Hepatocyte (in vitro differentiated cells): ENCODE results near the gene LHX4. TPM values are rescaled to one million over a fixed set of nuclear protein-coding genes. Genes with fewer than 3 reads are reported as not detected.
A peak's percentile ranks its signal among the peaks of the same experiment; 100 is the strongest.

Experiments
- DNase-seq: peaks from one replicate; pipeline ENCODE4 v3.0.0-alpha.2; 2016; ENCODE audit warnings: low spot score
- H2AFZ ChIP-seq: fragments of 200-600 bp; sonication (generic); 2 replicates; pipeline ENCODE4 v1.6.0; 2016; ENCODE audit warnings: antibody characterized with exemption, mild to moderate bottlenecking
- H3K27ac ChIP-seq: fragments of 200-600 bp; sonication (generic); 2 replicates; pipeline ENCODE4 v1.5.1; 2016; ENCODE audit warnings: mild to moderate bottlenecking
- H3K27me3 ChIP-seq: fragments of 200-600 bp; sonication (generic); 2 replicates; pipeline ENCODE4 v1.6.1; 2016
- H3K36me3 ChIP-seq: fragments of 200-600 bp; sonication (generic); replicated peaks from 2 replicates; pipeline ENCODE4 v1.5.1; 2016; ENCODE audit warnings: low read depth; ENCODE audit not compliant: insufficient read depth
- H3K4me1 ChIP-seq: fragments of 200-600 bp; sonication (generic); 2 replicates; pipeline ENCODE4 v1.5.1; 2016; ENCODE audit warnings: mild to moderate bottlenecking, moderate library complexity; ENCODE audit not compliant: insufficient read depth
- H3K4me2 ChIP-seq: fragments of 200-600 bp; sonication (generic); 2 replicates; pipeline ENCODE4 v1.6.0; 2016
- H3K4me3 ChIP-seq: fragments of 200-600 bp; sonication (generic); 2 replicates; pipeline ENCODE4 v1.5.1; 2016; ENCODE audit warnings: mild to moderate bottlenecking
- H3K79me2 ChIP-seq: fragments of 200-600 bp; sonication (generic); 2 replicates; pipeline ENCODE4 v1.6.0; 2017; ENCODE audit warnings: mild to moderate bottlenecking
- H3K9me2 ChIP-seq: fragments of 200-600 bp; sonication (generic); replicated peaks from 2 replicates; pipeline ENCODE4 v1.6.0; 2017; ENCODE audit warnings: mild to moderate bottlenecking; ENCODE audit not compliant: insufficient read depth
- H3K9me3 ChIP-seq: fragments of 200-600 bp; sonication (generic); 2 replicates; pipeline ENCODE4 v1.5.1; 2016; ENCODE audit warnings: low read depth, mild to moderate bottlenecking
- H4K20me1 ChIP-seq: fragments of 200-600 bp; sonication (generic); 2 replicates; pipeline ENCODE4 v1.6.0; 2016; ENCODE audit warnings: mild to moderate bottlenecking; ENCODE audit not compliant: insufficient read depth, poor library complexity, severe bottlenecking
- CTCF ChIP-seq: fragments of 200-600 bp; sonication (generic); IDR thresholded peaks from 2 replicates; pipeline ENCODE4 v1.5.1; 2016; ENCODE audit warnings: antibody characterized with exemption, mild to moderate bottlenecking; ENCODE audit not compliant: poor library complexity
- EZH2 ChIP-seq: fragments of 200-600 bp; sonication (generic); IDR thresholded peaks from 2 replicates; pipeline ENCODE4 v1.6.1; 2016; ENCODE audit warnings: antibody characterized with exemption, mild to moderate bottlenecking, borderline replicate concordance
- EZH2phosphoT487 ChIP-seq: fragments of 200-600 bp; sonication (generic); IDR thresholded peaks from one replicate; pipeline ENCODE4 v1.6.1; 2018; ENCODE audit warnings: antibody characterized with exemption, mild to moderate bottlenecking, low read depth, moderate library complexity; ENCODE audit not compliant: unreplicated experiment, severe bottlenecking
- WGBS: methylation state at CpG from one replicate; pipeline ENCODE4 v1.1.6; 2016; ENCODE audit warnings: low lambda C conversion rate; ENCODE audit errors: missing lambda C conversion rate; 5-methylcytosine and 5-hydroxymethylcytosine counted together
- polyA plus RNA-seq: library from polyadenylated mRNA; unstranded; fragments of >200 nt; fragmentation: Nextera tagmentation; extraction: Ambion mirVana; gene quantifications from 2 replicates; pipeline ENCODE4 v1.2.1, GENCODE V29; 2016
- total RNA-seq: library from RNA; depleted of rRNA; stranded (reverse); fragments of >200 nt; gene quantifications from 2 replicates; pipeline ENCODE4 v1.2.3, GENCODE V29; 2014

LHX4 gene
- total and polyA plus RNA-seq, 2 experiments from 2014 or later, result 0.03 to 0.28 TPM

GRCh38 chr1:180234369-180235076 is 4.5 kb downstream of the LHX4 start:
- DNase-seq, result no peak
- whole genome bisulfite sequencing, result 2% methylated on average over 51 of the region's 51 CpGs
- Histone ChIP-seq H3K27me3 (peaks cover 96% of the 10 kb centered on the region), H3K4me1 (peaks cover 25% of the 10 kb centered on the region), H3K4me2 (peak overlapping the region; percentile 79), H4K20me1 (no peaks in the 10 kb centered on the region), H3K9me3 (no peaks in the 10 kb centered on the region), H3K79me2 (no peaks in the 10 kb centered on the region), H3K27ac (no peak overlapping the region), H3K36me3 (no peaks in the 10 kb centered on the region), H3K4me3 (no peak overlapping the region), H3K9me2 (no peaks in the 10 kb centered on the region), H2AFZ (peak overlapping the region; percentile 40)
- TF ChIP-seq CTCF (no peak), EZH2phosphoT487 (peak; percentile 72), EZH2 (peak; percentile 43)

- no peaks in the 10 kb centered on the region for H4K20me1 ChIP-seq
- DNase-seq, result no peak
- TF ChIP-seq CTCF (no peak), EZH2phosphoT487 (peak; percentile 56)
- H3K79me2 ChIP-seq, result no peaks in the 10 kb centered on the region
- no peaks in the 10 kb centered on the region for H3K9me3 ChIP-seq
- H3K27me3 ChIP-seq, result peaks cover 98% of the 10 kb centered on the region
- peaks cover 25% of the 10 kb centered on the region for H3K4me1 ChIP-seq
- H3K9me2 ChIP-seq, result no peaks in the 10 kb centered on the region
- no peaks in the 10 kb centered on the region for H3K36me3 ChIP-seq
- peak overlapping the region; percentile 40 for H2AFZ ChIP-seq
- no peak overlapping the region for H3K4me3 ChIP-seq
- no peak overlapping the region for H3K27ac ChIP-seq
- 2% methylated on average over 30 of the region's 30 CpGs for WGBS
- H3K4me2 ChIP-seq, result peak overlapping the region; percentile 79
Measured at GRCh38 chr1:180235077-180235501, 5.0 kb downstream of the LHX4 start.

- no peaks in the 10 kb centered on the region for H3K9me2 ChIP-seq
- no peak for DNase-seq
- peak overlapping the region; percentile 79 for H3K4me2 ChIP-seq
- WGBS, result 2% methylated on average over 49 of the region's 49 CpGs
- no peaks in the 10 kb centered on the region for H3K79me2 ChIP-seq
- peak overlapping the region; percentile 40 for H2AFZ ChIP-seq
- TF ChIP-seq CTCF, result no peak
- peak; percentile 98 for TF ChIP-seq EZH2
- TF ChIP-seq EZH2phosphoT487, result peak; percentile 22
- peaks cover 19% of the 10 kb centered on the region for H3K4me1 ChIP-seq
- H3K27ac ChIP-seq, result no peak overlapping the region
- no peaks in the 10 kb centered on the region for H3K9me3 ChIP-seq
- no peak overlapping the region for H3K4me3 ChIP-seq
- H4K20me1 ChIP-seq, result no peaks in the 10 kb centered on the region
- peaks cover 98% of the 10 kb centered on the region for H3K27me3 ChIP-seq
- no peaks in the 10 kb centered on the region for H3K36me3 ChIP-seq
Measured at GRCh38 chr1:180235502-180236239, 5.6 kb downstream of the LHX4 start.
